Heart right ventricle (tissue), 16 donors: Measurements from ENCODE around the gene CD28. TPM values are rescaled to one million over a fixed set of nuclear protein-coding genes. Genes with fewer than 3 reads are reported as not detected.

Source experiments
- ATAC-seq, 8 donors: fragments of 200-7000 bp; cut with Tn5 transposase; one replicate each; pipeline ENCODE4 v1.9.1; 2020; ENCODE audit warnings: mild to moderate bottlenecking in 8 of 8, moderate library complexity in 8 of 8, moderate number of reproducible peaks in 1 of 8
- DNase-seq, 2 donors: peaks; one replicate each; pipeline ENCODE4 v3.0.0-alpha.2; 2020
- H3K27ac ChIP-seq, 10 donors: fragments of 200-600 bp; sonication (generic) in 2 of 10; one replicate each; pipeline versions ENCODE4 v1.5.0 to v1.8.0; 2020 to 2022; ENCODE audit warnings: mild to moderate bottlenecking in 3 of 10
- H3K27me3 ChIP-seq, 7 donors: fragments of 200-600 bp; one replicate each; pipeline ENCODE4 v1.8.0; 2021 to 2022; ENCODE audit warnings: mild to moderate bottlenecking in 2 of 7
- H3K36me3 ChIP-seq, 9 donors: fragments of 200-600 bp; sonication (generic) in 1 of 9; one replicate each; pipeline versions ENCODE4 v1.5.0 to v1.8.0; 2020 to 2022; ENCODE audit warnings: mild to moderate bottlenecking in 2 of 9
- H3K4me1 ChIP-seq, 9 donors: fragments of 200-600 bp; sonication (generic) in 1 of 9; one replicate each; pipeline versions ENCODE4 v1.5.0 to v1.8.0; 2020 to 2022; ENCODE audit warnings: mild to moderate bottlenecking in 4 of 9
- H3K4me3 ChIP-seq, 10 donors: fragments of 200-600 bp; sonication (generic) in 2 of 10; one replicate each; pipeline versions ENCODE4 v1.5.0 to v1.8.0; 2020 to 2022; ENCODE audit warnings: mild to moderate bottlenecking in 7 of 10, moderate library complexity in 2 of 10
- H3K9me3 ChIP-seq, 11 donors: fragments of 200-600 bp in 10 of 11; sonication (generic) in 2 of 11; one replicate each; pipeline versions ENCODE4 v1.5.0 to v1.8.0; 2013 to 2022; ENCODE audit warnings: mild to moderate bottlenecking in 2 of 11, control low read depth in 1 of 11, moderate library complexity in 1 of 11
- WGBS, 2 donors: extraction: QIAGEN DNeasy Blood & Tissue Kit; methylation state at CpG; one replicate each; pipeline ENCODE4 v1.1.7; 2013; ENCODE audit warnings: inconsistent platforms in 1 of 2; 5-methylcytosine and 5-hydroxymethylcytosine counted together
- intact Hi-C, 10 donors: fragments of 100-400 bp; cut with DNase I; formaldehyde crosslinking; loops; one replicate each; pipeline versions ENCODE4 v1.11.1 to v1.14.2; 2022
- polyA plus RNA-seq, 2 donors: library from polyadenylated mRNA; stranded (reverse); fragments of 200-250 nt; gene quantifications; one replicate each; pipeline ENCODE4 v1.2.3, GENCODE V29; 2013
- total RNA-seq, 10 donors: library from RNA; stranded (reverse); fragmentation: NEBNext Ultra II Directional in 3 of 10; extraction: Animal tissue kit (Norgen Biotek cat#: 25700) in 3 of 10; gene quantifications; one replicate each; pipeline versions ENCODE4 v1.2.1 to v1.2.4, GENCODE V29; 2021 to 2023
- TF ChIP-seq, protein P1 (sequence below), 9 donors: fragments of 200-600 bp; sonication (generic) in 2 of 9; IDR thresholded peaks; one replicate each; pipeline versions ENCODE4 v1.5.0 to v1.8.0; 2021 to 2022; ENCODE audit warnings: antibody characterized with exemption in 9 of 9, mild to moderate bottlenecking in 5 of 9, moderate library complexity in 1 of 9
- donor health status: Arrhythmogenic right ventricular cardiomyopathy.
- donor health status: ischemic (EF 13 %, LVEDD 7.1; RV severe dilation, severe dysfunction).
- donor health status: healthy with polysubstance abuse.
- donor health status: DM: no; HTN: yes; CAD: no.
- donor health status: DM: no; HTN: no; CAD: no.
- donor health status: ischemic (EF 25% LVEDD 6.9; RV normal size, moderate dysfunction).
- donor health status: ischemic (EF 25% LVEDD 5.7; RV mildly dilated, moderate dysfunction).
- donor health status: healthy.
- donor health status: DM: yes; HTN: yes; CAD: no.
- donor health status: Ischemic cardiomyopathy.
- donor health status: ischemic (EF 35%, LVEDD 5.7; RV mildly dilated, moderate dysfunction).
- donor health status: nonischemic (EF 11% LVEDD 7.7; RV severe dilation, severe dysfunction).
- donor health status: DM: yes; HTN: yes; CAD: no.
- donor health status: PGD.
- donor health status: ischemic (EF 29% LVEDD 5.4; RV normal size, mild dysfunction).
- donor health status: nonischemic (EF 23%, LVEDD 6.1; RV moderate dilation, normal function).

CD28 gene
- total and polyA plus RNA-seq, 12 donors = 0.10 to 5.3 (median 0.69) TPM

DNA sequence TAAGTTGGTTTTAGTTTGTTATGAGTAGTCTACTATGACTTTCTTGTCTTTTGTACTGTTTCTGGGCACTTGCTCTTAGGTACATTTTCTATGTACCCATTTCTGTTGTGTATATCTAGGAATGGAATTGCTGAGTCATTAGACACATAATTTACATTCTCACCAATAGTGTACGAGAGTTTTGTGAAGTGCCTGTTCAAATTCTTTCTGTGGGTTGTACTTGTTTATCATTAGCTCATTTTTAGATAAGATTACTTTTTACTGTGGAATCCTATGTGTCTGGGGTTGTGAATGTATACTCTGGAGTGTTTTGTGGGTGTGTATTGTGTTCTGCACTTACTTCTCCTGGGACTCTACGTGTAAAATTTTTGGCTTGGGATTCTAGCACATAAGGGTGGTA lies 36.6 kb upstream of the CD28 start:
- WGBS, 2 donors = 55 to 59% methylated on average over 2 of the region's 2 CpGs
- intact Hi-C loops = loop anchor here in 2 of 10 donors (10.0 kb wide), 1 partner anchor 235 kb away; no protein-coding TSS in a partner anchor
- ATAC-seq = no peak
- TF ChIP-seq, protein P1, sequence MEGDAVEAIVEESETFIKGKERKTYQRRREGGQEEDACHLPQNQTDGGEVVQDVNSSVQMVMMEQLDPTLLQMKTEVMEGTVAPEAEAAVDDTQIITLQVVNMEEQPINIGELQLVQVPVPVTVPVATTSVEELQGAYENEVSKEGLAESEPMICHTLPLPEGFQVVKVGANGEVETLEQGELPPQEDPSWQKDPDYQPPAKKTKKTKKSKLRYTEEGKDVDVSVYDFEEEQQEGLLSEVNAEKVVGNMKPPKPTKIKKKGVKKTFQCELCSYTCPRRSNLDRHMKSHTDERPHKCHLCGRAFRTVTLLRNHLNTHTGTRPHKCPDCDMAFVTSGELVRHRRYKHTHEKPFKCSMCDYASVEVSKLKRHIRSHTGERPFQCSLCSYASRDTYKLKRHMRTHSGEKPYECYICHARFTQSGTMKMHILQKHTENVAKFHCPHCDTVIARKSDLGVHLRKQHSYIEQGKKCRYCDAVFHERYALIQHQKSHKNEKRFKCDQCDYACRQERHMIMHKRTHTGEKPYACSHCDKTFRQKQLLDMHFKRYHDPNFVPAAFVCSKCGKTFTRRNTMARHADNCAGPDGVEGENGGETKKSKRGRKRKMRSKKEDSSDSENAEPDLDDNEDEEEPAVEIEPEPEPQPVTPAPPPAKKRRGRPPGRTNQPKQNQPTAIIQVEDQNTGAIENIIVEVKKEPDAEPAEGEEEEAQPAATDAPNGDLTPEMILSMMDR (IDR thresholded peaks at IDR 0.05) = no peak
- no peak overlapping the region for H3K4me3 ChIP-seq
- no peaks in the 10 kb centered on the region for H3K27me3 ChIP-seq
- no peak overlapping the region for H3K27ac ChIP-seq
- H3K36me3 ChIP-seq = no peaks in the 10 kb centered on the region
- no peak for DNase-seq
- peaks cover 0 to 6% (median 0%) of the 10 kb centered on the region in 11 donors for H3K9me3 ChIP-seq
- peaks cover 0 to 9% (median 4%) of the 10 kb centered on the region in 9 donors for H3K4me1 ChIP-seq

DNA sequence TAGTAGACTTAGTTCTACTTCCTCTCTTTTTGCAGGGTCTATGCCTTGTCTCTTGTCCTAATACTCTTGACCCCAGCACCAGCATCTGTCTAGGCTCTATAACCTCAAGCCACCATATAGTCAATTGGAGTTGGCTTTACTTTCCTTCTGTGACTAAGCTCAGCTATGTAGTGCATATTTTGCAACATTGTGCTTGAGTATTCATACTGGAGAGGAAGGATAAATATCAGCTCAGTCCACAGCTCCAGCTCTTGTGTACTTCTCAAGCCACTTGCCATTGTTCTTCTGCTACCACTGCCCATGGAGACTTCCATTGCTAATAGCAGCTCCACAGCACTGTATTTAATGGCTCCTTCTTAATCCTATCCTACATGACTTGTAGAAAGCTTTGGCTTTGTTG lies 35.5 kb upstream of the CD28 start:
- no peak overlapping the region for H3K4me3 ChIP-seq
- no peak overlapping the region for H3K27ac ChIP-seq
- peaks cover 0 to 6% (median 0%) of the 10 kb centered on the region in 11 donors for H3K9me3 ChIP-seq
- peaks cover 0 to 16% (median 4%) of the 10 kb centered on the region in 9 donors for H3K4me1 ChIP-seq
- no peaks in the 10 kb centered on the region for H3K27me3 ChIP-seq
- no peaks in the 10 kb centered on the region for H3K36me3 ChIP-seq
- DNase-seq (no peak), ATAC-seq (no peak)
- TF ChIP-seq, protein P1 (IDR thresholded peaks at IDR 0.05) = no peak
- intact Hi-C loops = no loop called here

DNA sequence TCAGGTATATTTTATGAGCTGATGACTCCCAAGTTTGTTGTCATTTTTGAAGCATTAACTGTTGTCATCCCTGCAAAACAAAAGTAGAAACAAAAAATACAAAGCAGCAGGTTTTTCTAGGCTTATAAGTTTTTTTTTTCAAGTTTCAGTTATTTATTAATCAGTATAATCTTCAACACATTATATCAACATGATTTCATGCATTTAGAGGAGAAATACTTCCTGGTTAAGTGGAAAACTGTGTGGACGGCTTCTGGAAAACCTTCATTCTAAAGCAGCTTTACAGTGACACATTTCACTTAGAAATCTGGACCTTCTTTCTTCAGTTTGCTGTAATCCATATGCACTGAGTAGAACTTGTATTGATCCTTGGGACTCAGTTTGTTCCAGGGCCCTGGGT lies 34.6 kb upstream of the CD28 start:
- intact Hi-C loops = no loop called here
- H3K27ac ChIP-seq = no peak overlapping the region
- no peaks in the 10 kb centered on the region for H3K36me3 ChIP-seq
- 96 to 98% methylated on average over 1 of the region's 1 CpG for WGBS, 2 donors
- H3K27me3 ChIP-seq = no peaks in the 10 kb centered on the region
- peaks cover 0 to 6% (median 0%) of the 10 kb centered on the region in 11 donors for H3K9me3 ChIP-seq
- no peak for ATAC-seq
- no peak overlapping the region for H3K4me3 ChIP-seq
- TF ChIP-seq, protein P1 (IDR thresholded peaks at IDR 0.05) = no peak
- H3K4me1 ChIP-seq = peaks cover 0 to 24% (median 11%) of the 10 kb centered on the region in 9 donors
- DNase-seq = no peak

DNA sequence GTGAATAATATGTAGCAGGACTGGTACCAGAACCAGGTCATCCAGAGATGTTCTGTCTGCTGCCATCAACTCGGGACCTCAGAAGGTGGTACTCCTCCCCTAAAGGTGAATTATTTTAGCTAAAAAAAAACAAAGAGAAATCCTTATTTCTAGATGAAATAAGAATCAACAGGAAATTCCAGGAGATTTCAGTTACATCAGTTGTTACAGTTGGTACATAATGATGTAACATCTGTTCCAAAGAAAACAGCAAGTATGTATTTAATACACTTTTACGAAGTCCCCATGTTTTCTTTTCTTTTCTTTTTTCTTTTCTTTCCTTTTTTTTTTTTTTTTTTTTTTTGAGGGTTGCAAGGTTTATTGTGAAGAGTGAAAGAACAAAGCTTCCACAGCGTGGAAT lies 33.6 kb upstream of the CD28 start:
- Histone ChIP-seq H3K4me1 (peaks cover 0 to 24% (median 11%) of the 10 kb centered on the region in 9 donors), H3K27ac (peak overlapping the region in 1 of 10 donors; percentile 48), H3K27me3 (no peaks in the 10 kb centered on the region), H3K9me3 (peaks cover 0 to 6% (median 0%) of the 10 kb centered on the region in 11 donors), H3K36me3 (no peaks in the 10 kb centered on the region), H3K4me3 (no peak overlapping the region)
- TF ChIP-seq, protein P1 (IDR thresholded peaks at IDR 0.05) = no peak
- intact Hi-C loops = no loop called here
- 76 to 87% methylated on average over 3 of the region's 3 CpGs for WGBS, 2 donors
- DNase-seq (no peak), ATAC-seq (no peak)
